ENCODE results near the gene TMEM132D. TPM values are rescaled to one million over a fixed set of nuclear protein-coding genes. Genes with fewer than 3 reads are reported as not detected.
A peak's percentile ranks its signal among the peaks of the same experiment; 100 is the strongest.

The TMEM132D gene
- total RNA-seq, 2 donors from 2014 or later: 4.4 to 14.2 TPM

DNA sequence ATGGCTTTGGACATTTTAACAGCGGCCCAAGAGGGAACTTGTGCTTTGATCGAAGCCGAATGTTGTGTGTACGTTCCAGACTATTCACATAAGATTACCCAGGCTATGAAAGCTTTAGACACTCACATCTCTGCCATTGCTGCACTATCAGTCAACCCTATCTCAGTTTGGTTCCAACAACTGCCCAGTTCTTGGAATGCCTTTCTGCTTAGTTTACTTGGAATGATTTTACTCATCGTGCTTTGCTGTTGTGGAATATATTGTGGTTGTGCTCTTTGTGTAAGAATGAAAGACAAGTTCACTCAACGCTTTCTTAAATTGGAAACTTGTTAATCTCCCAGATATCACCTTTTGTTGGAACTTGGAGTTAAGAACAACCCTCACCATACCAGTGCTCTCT, 552.3 kb downstream of the TMEM132D start:
- DNase-seq: no peak
- Histone ChIP-seq H3K36me3 (ENCODE audit: control insufficient read depth, insufficient read depth, low read length) (no peaks in the 10 kb centered on the region), H3K9ac (ENCODE audit: extremely low read depth, low read length, poor library complexity, severe bottlenecking) (no peak overlapping the region), H3K27me3 (ENCODE audit: control insufficient read depth, insufficient read depth, low read length, poor library complexity, severe bottlenecking) (no peaks in the 10 kb centered on the region), H3K4me3 (ENCODE audit: low read length) (no peak overlapping the region), H3K4me1 (ENCODE audit: control insufficient read depth, insufficient read depth, low read length) (no peaks in the 10 kb centered on the region), H3K27ac (ENCODE audit: low read depth, low read length) (no peak overlapping the region), H3K9me3 (ENCODE audit: control insufficient read depth, low read length) (no peaks in the 10 kb centered on the region)
- WGBS, 2 experiments (ENCODE audit: insufficient coverage in 1 of 2, insufficient read length in 1 of 2): 93 to 96% methylated on average over 3 to 6 of the region's 6 CpGs
- no peak overlapping the region for H3K4me3 Mint-ChIP-seq
- H3K27me3 Mint-ChIP-seq (ENCODE audit: insufficient read depth): no peaks in the 10 kb centered on the region
- no peaks in the 10 kb centered on the region for H3K9me3 Mint-ChIP-seq
- no peaks in the 10 kb centered on the region for H3K4me1 Mint-ChIP-seq
- H3K36me3 Mint-ChIP-seq (ENCODE audit: low read depth): peaks cover 4% of the 10 kb centered on the region
- TF ChIP-seq, protein P1, sequence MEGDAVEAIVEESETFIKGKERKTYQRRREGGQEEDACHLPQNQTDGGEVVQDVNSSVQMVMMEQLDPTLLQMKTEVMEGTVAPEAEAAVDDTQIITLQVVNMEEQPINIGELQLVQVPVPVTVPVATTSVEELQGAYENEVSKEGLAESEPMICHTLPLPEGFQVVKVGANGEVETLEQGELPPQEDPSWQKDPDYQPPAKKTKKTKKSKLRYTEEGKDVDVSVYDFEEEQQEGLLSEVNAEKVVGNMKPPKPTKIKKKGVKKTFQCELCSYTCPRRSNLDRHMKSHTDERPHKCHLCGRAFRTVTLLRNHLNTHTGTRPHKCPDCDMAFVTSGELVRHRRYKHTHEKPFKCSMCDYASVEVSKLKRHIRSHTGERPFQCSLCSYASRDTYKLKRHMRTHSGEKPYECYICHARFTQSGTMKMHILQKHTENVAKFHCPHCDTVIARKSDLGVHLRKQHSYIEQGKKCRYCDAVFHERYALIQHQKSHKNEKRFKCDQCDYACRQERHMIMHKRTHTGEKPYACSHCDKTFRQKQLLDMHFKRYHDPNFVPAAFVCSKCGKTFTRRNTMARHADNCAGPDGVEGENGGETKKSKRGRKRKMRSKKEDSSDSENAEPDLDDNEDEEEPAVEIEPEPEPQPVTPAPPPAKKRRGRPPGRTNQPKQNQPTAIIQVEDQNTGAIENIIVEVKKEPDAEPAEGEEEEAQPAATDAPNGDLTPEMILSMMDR (conservative IDR thresholded peaks at IDR 0.05): no peak
- no peak overlapping the region for H3K27ac Mint-ChIP-seq

DNA sequence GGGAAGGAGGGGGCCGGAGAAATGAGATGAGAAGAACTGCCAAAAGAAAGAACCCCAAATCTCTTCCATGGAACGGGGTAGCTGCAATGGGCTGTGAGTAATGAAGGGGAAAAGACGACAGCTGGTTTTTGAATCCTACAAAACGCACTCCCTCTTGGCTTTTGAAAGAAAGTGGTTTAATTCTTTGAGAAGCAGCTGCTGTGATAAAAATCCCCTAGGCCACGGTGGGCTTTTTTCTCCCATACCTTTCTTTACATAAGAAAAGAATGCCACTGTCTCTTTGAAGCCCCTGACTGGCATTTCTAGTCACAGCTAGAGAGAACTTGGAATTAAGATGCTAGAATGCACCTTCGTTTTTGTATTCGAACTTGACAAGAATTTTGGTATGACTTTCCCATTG, 564.5 kb downstream of the TMEM132D start:
- Mint-ChIP-seq H3K27me3 (ENCODE audit: insufficient read depth) (no peaks in the 10 kb centered on the region), H3K4me1 (peaks cover 6% of the 10 kb centered on the region), H3K9me3 (no peaks in the 10 kb centered on the region), H3K27ac (no peak overlapping the region), H3K36me3 (ENCODE audit: low read depth) (peaks cover 24% of the 10 kb centered on the region), H3K4me3 (no peak overlapping the region)
- H3K9me3 ChIP-seq (ENCODE audit: control insufficient read depth, low read length): no peaks in the 10 kb centered on the region
- no peak overlapping the region for H3K4me3 ChIP-seq (ENCODE audit: low read length)
- no peak overlapping the region for H3K9ac ChIP-seq (ENCODE audit: extremely low read depth, low read length, poor library complexity, severe bottlenecking)
- H3K27me3 ChIP-seq (ENCODE audit: control insufficient read depth, insufficient read depth, low read length, poor library complexity, severe bottlenecking): no peaks in the 10 kb centered on the region
- WGBS, 2 experiments (ENCODE audit: insufficient coverage in 1 of 2, insufficient read length in 1 of 2): 28 to 60% methylated on average over 3 to 7 of the region's 7 CpGs
- H3K4me1 ChIP-seq (ENCODE audit: control insufficient read depth, insufficient read depth, low read length): no peaks in the 10 kb centered on the region
- H3K27ac ChIP-seq (ENCODE audit: low read depth, low read length): no peak overlapping the region
- peak; percentile 36 for DNase-seq
- TF ChIP-seq, protein P1 (conservative IDR thresholded peaks at IDR 0.05): no peak
- H3K36me3 ChIP-seq (ENCODE audit: control insufficient read depth, insufficient read depth, low read length): no peaks in the 10 kb centered on the region

DNA sequence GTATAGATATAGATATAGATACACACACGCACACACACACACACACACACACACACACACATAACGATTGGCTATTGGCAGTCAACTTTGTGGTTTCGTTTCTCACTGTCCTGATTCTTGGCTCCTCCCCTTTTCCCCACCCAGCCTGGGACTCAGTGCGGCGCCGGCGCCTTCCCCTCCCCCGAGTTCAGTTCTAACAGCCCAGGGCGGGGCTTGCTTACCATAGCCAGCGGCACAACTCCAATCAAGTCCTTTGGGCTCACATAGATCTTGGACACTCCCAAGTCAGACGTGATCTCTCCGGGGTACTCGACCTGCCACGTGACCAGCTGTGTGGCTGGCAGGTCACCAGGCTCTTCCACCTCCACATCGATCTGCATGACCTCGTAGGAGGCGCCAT, 566.4 kb downstream of the TMEM132D start:
- no peak overlapping the region for H3K27ac Mint-ChIP-seq
- H3K9ac ChIP-seq (ENCODE audit: extremely low read depth, low read length, poor library complexity, severe bottlenecking): no peak overlapping the region
- WGBS, 2 experiments (ENCODE audit: insufficient coverage in 1 of 2, insufficient read length in 1 of 2): 90 to 96% methylated on average over 5 to 16 of the region's 17 CpGs
- no peaks in the 10 kb centered on the region for H3K27me3 ChIP-seq (ENCODE audit: control insufficient read depth, insufficient read depth, low read length, poor library complexity, severe bottlenecking)
- H3K4me1 Mint-ChIP-seq: peaks cover 6% of the 10 kb centered on the region
- H3K9me3 Mint-ChIP-seq: no peaks in the 10 kb centered on the region
- no peaks in the 10 kb centered on the region for H3K27me3 Mint-ChIP-seq (ENCODE audit: insufficient read depth)
- H3K9me3 ChIP-seq (ENCODE audit: control insufficient read depth, low read length): no peaks in the 10 kb centered on the region
- DNase-seq: peak; percentile 45
- H3K36me3 Mint-ChIP-seq (ENCODE audit: low read depth): peaks cover 28% of the 10 kb centered on the region
- no peak overlapping the region for H3K4me3 ChIP-seq (ENCODE audit: low read length)
- no peak overlapping the region for H3K27ac ChIP-seq (ENCODE audit: low read depth, low read length)
- TF ChIP-seq, protein P1 (conservative IDR thresholded peaks at IDR 0.05): no peak
- H3K4me1 ChIP-seq (ENCODE audit: control insufficient read depth, insufficient read depth, low read length): no peaks in the 10 kb centered on the region
- no peak overlapping the region for H3K4me3 Mint-ChIP-seq
- no peaks in the 10 kb centered on the region for H3K36me3 ChIP-seq (ENCODE audit: control insufficient read depth, insufficient read depth, low read length)
